GM18861 (cell line): ENCODE data around the gene ANTKMT.
"Not testable (repeated sequence)": the region's sequence is repeated elsewhere in the genome, so short reads cannot be mapped to it uniquely, and the experiment has no call there.

Experiments
- ATAC-seq: cut with Tn5 transposase; IDR thresholded peaks from one replicate; pipeline ENCODE4 v1.9.1; 2021; ENCODE audit not compliant: unreplicated experiment

ANTKMT gene

GRCh38 chr16:712740-713250 lies 8.2 kb upstream of the ANTKMT start:
- ATAC-seq: not testable (repeated sequence)

GRCh38 chr16:714079-714478 lies 6.9 kb upstream of the ANTKMT start:
- no peak for ATAC-seq

- peak; percentile 50 for ATAC-seq
Measured at GRCh38 chr16:714558-715476, 6.1 kb upstream of the ANTKMT start, which contains the start of gene METRN. Gene METRN, plus strand, starts transcription at chr16:715118. Its CDS starts 172 bp downstream, at chr16:715290.

- no peak for ATAC-seq
Measured at GRCh38 chr16:715477-716199, 5.3 kb upstream of the ANTKMT start.

GRCh38 chr16:716200-716568 lies 4.8 kb upstream of the ANTKMT start:
- no peak for ATAC-seq

GRCh38 chr16:716768-717325 lies 4.1 kb upstream of the ANTKMT start:
- no peak for ATAC-seq

- no peak for ATAC-seq
Measured at GRCh38 chr16:717450-718245, 3.3 kb upstream of the ANTKMT start.

GRCh38 chr16:718389-718788 lies 2.6 kb upstream of the ANTKMT start:
- no peak for ATAC-seq

GRCh38 chr16:718922-719321 lies 2.0 kb upstream of the ANTKMT start:
- ATAC-seq: no peak

GRCh38 chr16:719815-720446 lies 1.0 kb upstream of the ANTKMT start:
- ATAC-seq: no peak

- peak; percentile 10 for ATAC-seq
Measured at GRCh38 chr16:720447-720989, 428 bp upstream of the ANTKMT start.

- ATAC-seq: no peak
Measured at GRCh38 chr16:721765-722540, 1.0 kb downstream of the ANTKMT start.

- no peak for ATAC-seq
Measured at GRCh38 chr16:722835-723633, 2.1 kb downstream of the ANTKMT start.

GRCh38 chr16:723695-724094 lies 2.7 kb downstream of the ANTKMT start:
- ATAC-seq: no peak

- ATAC-seq: no peak
Measured at GRCh38 chr16:724188-725040, 3.5 kb downstream of the ANTKMT start.

- no peak for ATAC-seq
Measured at GRCh38 chr16:725041-725376, 4.1 kb downstream of the ANTKMT start.

GRCh38 chr16:725463-726187 lies 4.7 kb downstream of the ANTKMT start:
- ATAC-seq: no peak
